HG03280 (cell line): ENCODE results near the gene NDUFAF8.
"Not testable (repeated sequence)": the region's sequence is repeated elsewhere in the genome, so short reads cannot be mapped to it uniquely, and the experiment has no call there.

ENCODE experiments used
- ATAC-seq: cut with Tn5 transposase; IDR thresholded peaks from one replicate; pipeline ENCODE4 v1.9.1; 2021; ENCODE audit warnings: mild to moderate bottlenecking, moderate library complexity; ENCODE audit not compliant: unreplicated experiment

The NDUFAF8 gene

GRCh38 chr17:81222906-81223761 lies 16.0 kb upstream of the NDUFAF8 start, which contains the start of gene CEP131:
CEP131 (minus strand) TSS chr17:81222965; CDS start chr17:81220056, 2,909 bp downstream.
- ATAC-seq, result peak; percentile 95

- no peak for ATAC-seq
Measured at GRCh38 chr17:81223762-81224130, 15.4 kb upstream of the NDUFAF8 start.

- not testable (repeated sequence) for ATAC-seq
Measured at GRCh38 chr17:81227630-81228029, 11.5 kb upstream of the NDUFAF8 start.

- no peak for ATAC-seq
Measured at GRCh38 chr17:81228420-81228819, 10.7 kb upstream of the NDUFAF8 start.

- no peak for ATAC-seq
Measured at GRCh38 chr17:81228834-81229665, 10.1 kb upstream of the NDUFAF8 start.

GRCh38 chr17:81229666-81229920 lies 9.5 kb upstream of the NDUFAF8 start:
- ATAC-seq, result no peak

GRCh38 chr17:81230043-81230820 lies 8.9 kb upstream of the NDUFAF8 start:
- ATAC-seq, result no peak

- ATAC-seq, result no peak
Measured at GRCh38 chr17:81231121-81231645, 7.9 kb upstream of the NDUFAF8 start.

GRCh38 chr17:81231766-81232581 lies 7.1 kb upstream of the NDUFAF8 start:
- no peak for ATAC-seq

GRCh38 chr17:81232616-81233241 lies 6.4 kb upstream of the NDUFAF8 start:
- ATAC-seq, result no peak

GRCh38 chr17:81233316-81233715 lies 5.8 kb upstream of the NDUFAF8 start:
- no peak for ATAC-seq

GRCh38 chr17:81233811-81234505 lies 5.2 kb upstream of the NDUFAF8 start:
- no peak for ATAC-seq

GRCh38 chr17:81234506-81234855 lies 4.6 kb upstream of the NDUFAF8 start:
- no peak for ATAC-seq

GRCh38 chr17:81234940-81235821 lies 3.9 kb upstream of the NDUFAF8 start:
- ATAC-seq, result no peak

- ATAC-seq, result no peak
Measured at GRCh38 chr17:81235822-81236740, 3.0 kb upstream of the NDUFAF8 start.

GRCh38 chr17:81236784-81237183 lies 2.3 kb upstream of the NDUFAF8 start:
- no peak for ATAC-seq
